GM12878 (cell line): ENCODE measurements around the gene CRYBA2. TPM values are rescaled to one million over a fixed set of nuclear protein-coding genes. Genes with fewer than 3 reads are reported as not detected.

Source experiments
- ATAC-seq: fragments of 200-7000 bp; cut with Tn5 transposase; 3 replicates; pipeline ENCODE4 v1.9.1; 2020; ENCODE audit warnings: mild to moderate bottlenecking, moderate library complexity
- BruUV-seq: library from RNA; stranded (reverse); fragments of 400-500 nt; replicated peaks from 2 replicates; lab custom pipeline; 2021; lab: Mats Ljungman, UMichigan
- CTCF ChIA-PET: fragments of 300-600 bp; sonication (Branson Sonifier 250); formaldehyde crosslinking; extraction: SDS; loops from one replicate; lab custom pipeline; 2021; ENCODE audit warnings: inconsistent platforms; lab: Yijun Ruan, JAX
- POLR2A ChIA-PET: fragments of 350-600 bp; formaldehyde crosslinking; extraction: SDS; loops from one replicate; lab custom pipeline; 2021; ENCODE audit warnings: inconsistent platforms; lab: Charles Lee
- RAD21 ChIA-PET: fragments of 300-600 bp; sonication (Branson Sonifier 250); formaldehyde crosslinking; loops from one replicate; lab custom pipeline; 2023; ENCODE audit warnings: antibody characterized with exemption; ENCODE audit not compliant: unreplicated experiment; lab: Charles Lee
- SMC1A ChIA-PET: fragments of 300-600 bp; sonication (Branson Sonifier 250); formaldehyde crosslinking; loops from one replicate; lab custom pipeline; 2023; ENCODE audit not compliant: unreplicated experiment, uncharacterized antibody; lab: Charles Lee
- DNase-seq: peaks from one replicate; pipeline ENCODE4 v3.0.0-alpha.2; 2011; ENCODE audit warnings: low read depth, low spot score
- FAIRE-seq: peaks from 3 replicates; lab custom pipeline; 2011; peaks lifted over from hg19 to GRCh38; lab: Jason Lieb, UNC
- H2AFZ ChIP-seq: 2 replicates; pipeline ENCODE4 v1.6.0; 2011; ENCODE audit warnings: low read depth, low read length, control low read depth; ENCODE audit not compliant: control insufficient read depth
- H3K27ac ChIP-seq: 2 replicates; pipeline ENCODE4 v1.5.1; 2011; ENCODE audit warnings: control low read depth; ENCODE audit not compliant: control insufficient read depth, insufficient read depth
- H3K27me3 ChIP-seq, 2 experiments: replicated peaks in 1 of 2; 2 replicates each; pipeline versions ENCODE4 v1.6.0 to v1.6.1; 2011; ENCODE audit warnings: low read length in 1 of 2; ENCODE audit not compliant: control insufficient read depth in 2 of 2, insufficient read depth in 2 of 2
- H3K36me3 ChIP-seq, 2 experiments: 2 replicates each; pipeline ENCODE4 v1.5.1; 2011; ENCODE audit warnings: low read length in 1 of 2; ENCODE audit not compliant: control insufficient read depth in 2 of 2, insufficient read depth in 2 of 2
- H3K4me1 ChIP-seq: 2 replicates; pipeline ENCODE4 v1.6.1; 2011; ENCODE audit warnings: mild to moderate bottlenecking, low read length, moderate library complexity, mixed read lengths; ENCODE audit not compliant: control insufficient read depth, insufficient read depth
- H3K4me2 ChIP-seq: 2 replicates; pipeline ENCODE4 v1.6.0; 2011; ENCODE audit warnings: control low read depth; ENCODE audit not compliant: control insufficient read depth, insufficient read depth
- H3K4me3 ChIP-seq: fragments of 200-600 bp; sonication (generic); 2 replicates; pipeline ENCODE4 v1.5.1; 2016
- H3K79me2 ChIP-seq: 2 replicates; pipeline ENCODE4 v1.6.0; 2011; ENCODE audit warnings: low read length; ENCODE audit not compliant: control insufficient read depth, insufficient read depth
- H3K9ac ChIP-seq: 2 replicates; pipeline ENCODE4 v1.8.0; 2011; ENCODE audit warnings: low read length, control low read depth, mixed read lengths; ENCODE audit not compliant: control insufficient read depth, insufficient read depth
- H3K9me3 ChIP-seq: replicated peaks from 3 replicates; pipeline ENCODE4 v1.5.1; 2011; ENCODE audit warnings: mild to moderate bottlenecking, low read length; ENCODE audit not compliant: control insufficient read depth, insufficient read depth
- H4K20me1 ChIP-seq: 2 replicates; pipeline ENCODE4 v1.6.0; 2011; ENCODE audit not compliant: control insufficient read depth, insufficient read depth
- ASH2L ChIP-seq: fragments of 300-600, 200-600 bp; sonication (generic); IDR thresholded peaks from 2 replicates; pipeline ENCODE4 v1.6.1; 2017; ENCODE audit warnings: low read depth, mild to moderate bottlenecking, borderline replicate concordance
- BHLHE40 ChIP-seq, 2 experiments: fragments of 450-650 bp in 1 of 2; IDR thresholded peaks; 2 replicates each; pipeline ENCODE4 v1.6.1; 2011 to 2017; ENCODE audit warnings: low read depth in 2 of 2, borderline replicate concordance in 1 of 2, improper control_type of control experiment in 1 of 2, low read length in 1 of 2, mild to moderate bottlenecking in 1 of 2
- ESRRA ChIP-seq: IDR thresholded peaks from 2 replicates; pipeline ENCODE4 v1.6.1; 2012; ENCODE audit warnings: mild to moderate bottlenecking, low read length, improper control_type of control experiment
- EZH2 ChIP-seq: IDR thresholded peaks from 2 replicates; pipeline ENCODE4 v1.6.1; 2012; ENCODE audit warnings: low read depth, mild to moderate bottlenecking, control low read depth, inconsistent platforms, low read length, borderline replicate concordance; ENCODE audit not compliant: control insufficient read depth
- FOXK2 ChIP-seq: fragments of 450-650 bp; IDR thresholded peaks from 2 replicates; pipeline ENCODE4 v1.6.1; 2017; ENCODE audit warnings: mild to moderate bottlenecking, moderate library complexity
- HDGF ChIP-seq: fragments of 450-650 bp; IDR thresholded peaks from 2 replicates; pipeline ENCODE4 v1.6.1; 2016; ENCODE audit warnings: antibody characterized with exemption
- NFIC ChIP-seq: IDR thresholded peaks from 2 replicates; pipeline ENCODE4 v1.6.1; 2012; ENCODE audit warnings: low read depth, mild to moderate bottlenecking, inconsistent platforms, low read length, moderate library complexity
- PAX5 ChIP-seq: IDR thresholded peaks from 2 replicates; pipeline ENCODE4 v1.6.1; 2011; ENCODE audit warnings: low read depth, low read length, borderline replicate concordance
- PAX8 ChIP-seq: fragments of 450-650 bp; IDR thresholded peaks from 2 replicates; pipeline ENCODE4 v1.6.1; 2017; ENCODE audit warnings: mild to moderate bottlenecking, moderate library complexity
- PBX3 ChIP-seq: IDR thresholded peaks from 2 replicates; pipeline ENCODE4 v1.6.1; 2011; ENCODE audit warnings: mild to moderate bottlenecking, low read depth, low read length, moderate library complexity; ENCODE audit not compliant: insufficient replicate concordance
- SMAD1 ChIP-seq: fragments of 450-650 bp; IDR thresholded peaks from 2 replicates; pipeline ENCODE4 v1.6.1; 2018; ENCODE audit warnings: mild to moderate bottlenecking, low read depth; ENCODE audit not compliant: partially characterized antibody
- SRF ChIP-seq, 2 experiments: IDR thresholded peaks; 2 replicates each; pipeline ENCODE4 v1.6.1; 2011; ENCODE audit warnings: low read depth in 2 of 2, low read length in 2 of 2, mild to moderate bottlenecking in 1 of 2, moderate library complexity in 1 of 2
- SUZ12 ChIP-seq: fragments of 200-600 bp; sonication (generic); IDR thresholded peaks from one replicate; pipeline ENCODE4 v1.6.1; 2018; ENCODE audit warnings: antibody characterized with exemption, mild to moderate bottlenecking; ENCODE audit not compliant: unreplicated experiment
- TAF1 ChIP-seq: IDR thresholded peaks from 2 replicates; pipeline ENCODE4 v1.6.1; 2011; ENCODE audit warnings: mild to moderate bottlenecking, low read depth, low read length, borderline replicate concordance
- TCF12 ChIP-seq: IDR thresholded peaks from 2 replicates; pipeline ENCODE4 v1.6.1; 2011; ENCODE audit warnings: low read depth, mild to moderate bottlenecking, low read length
- ZNF24 ChIP-seq: fragments of 450-650 bp; IDR thresholded peaks from 2 replicates; pipeline ENCODE4 v1.6.1; 2017; ENCODE audit warnings: antibody characterized with exemption, mild to moderate bottlenecking
- WGBS: methylation state at CpG from one replicate; pipeline ENCODE4 v1.1.6; 2016; ENCODE audit warnings: low lambda C conversion rate; ENCODE audit not compliant: insufficient replicate concordance, insufficient coverage; ENCODE audit errors: missing lambda C conversion rate; 5-methylcytosine and 5-hydroxymethylcytosine counted together
- in situ Hi-C: fragments of 300-500 bp; cut with MboI; formaldehyde crosslinking; loops from 9 replicates; pipeline ENCODE4 v1.14.3; 2018; ENCODE audit warnings: mixed read lengths
- intact Hi-C: fragments of 100-400 bp; cut with micrococcal nuclease; formaldehyde crosslinking; loops from one replicate; pipeline ENCODE4 v1.14.2; 2022; ENCODE audit not compliant: unreplicated experiment
- polyA plus RNA-seq, 11 experiments: library from polyadenylated mRNA; depleted of rRNA in 4 of 11; unstranded in 6 of 11; stranded (reverse) in 5 of 11; fragments of >200 nt; fragmentation: Nextera tagmentation in 4 of 11; fragmentation: Illumina TruSeq in 1 of 11; extraction: Ambion mirVana in 4 of 11; extraction: Trizol in 1 of 11; gene quantifications; 1 replicate in 1 of 11; 2 replicates in 10 of 11; pipeline versions ENCODE4 v1.2.1 to v1.2.3, GENCODE V29; 2011 to 2016; ENCODE audit warnings: inconsistent platforms in 2 of 11, missing spikeins in 2 of 11, low read depth in 1 of 11
- total RNA-seq, 4 experiments: library from RNA; depleted of rRNA in 3 of 4; stranded (reverse); fragments of >200 nt in 3 of 4; fragmentation: Illumina TruSeq in 1 of 4; extraction: Trizol in 1 of 4; gene quantifications; 2 replicates each; pipeline versions ENCODE4 v1.2.1 to v1.2.3, GENCODE V29; 2013 to 2021
- TF ChIP-seq, protein P1 (sequence below): IDR thresholded peaks from 2 replicates; pipeline ENCODE4 v1.6.1; 2012; ENCODE audit warnings: low read depth, low read length, improper control_type of control experiment
- TF ChIP-seq, protein P2 (sequence below): fragments of 450-650 bp; IDR thresholded peaks from 2 replicates; pipeline ENCODE4 v1.6.1; 2014; ENCODE audit warnings: mild to moderate bottlenecking
- TF ChIP-seq, protein P3 (sequence below): IDR thresholded peaks from 2 replicates; pipeline ENCODE4 v1.6.1; 2012; ENCODE audit warnings: low read depth, low read length, improper control_type of control experiment

Gene CRYBA2
- total and polyA plus RNA-seq, 10 of the 15 experiments (the other 5 are each of a cell fraction or from before 2014, with no cell fraction given) = not detected

GRCh38 chr2:219003979-219004378, 10.8 kb upstream of the CRYBA2 start:
- Histone ChIP-seq H3K4me1 (no peaks in the 10 kb centered on the region), H3K27me3 (peaks cover 9 to 19% of the 10 kb centered on the region in 2 experiments), H3K79me2 (no peaks in the 10 kb centered on the region), H3K36me3 (no peaks in the 10 kb centered on the region), H3K27ac (no peak overlapping the region), H2AFZ (no peak overlapping the region), H3K4me2 (no peak overlapping the region), H4K20me1 (no peaks in the 10 kb centered on the region), H3K9me3 (no peaks in the 10 kb centered on the region), H3K9ac (no peak overlapping the region), H3K4me3 (no peak overlapping the region)
- FAIRE-seq (no peak), DNase-seq (no peak), ATAC-seq (no peak)
- CTCF ChIA-PET = no interaction called here
- BruUV-seq = no TSS peak
- TF ChIP-seq, protein P1, sequence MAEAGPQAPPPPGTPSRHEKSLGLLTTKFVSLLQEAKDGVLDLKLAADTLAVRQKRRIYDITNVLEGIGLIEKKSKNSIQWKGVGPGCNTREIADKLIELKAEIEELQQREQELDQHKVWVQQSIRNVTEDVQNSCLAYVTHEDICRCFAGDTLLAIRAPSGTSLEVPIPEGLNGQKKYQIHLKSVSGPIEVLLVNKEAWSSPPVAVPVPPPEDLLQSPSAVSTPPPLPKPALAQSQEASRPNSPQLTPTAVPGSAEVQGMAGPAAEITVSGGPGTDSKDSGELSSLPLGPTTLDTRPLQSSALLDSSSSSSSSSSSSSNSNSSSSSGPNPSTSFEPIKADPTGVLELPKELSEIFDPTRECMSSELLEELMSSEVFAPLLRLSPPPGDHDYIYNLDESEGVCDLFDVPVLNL = no peak
- no peak for TF ChIP-seq PBX3
- TF ChIP-seq, protein P2, sequence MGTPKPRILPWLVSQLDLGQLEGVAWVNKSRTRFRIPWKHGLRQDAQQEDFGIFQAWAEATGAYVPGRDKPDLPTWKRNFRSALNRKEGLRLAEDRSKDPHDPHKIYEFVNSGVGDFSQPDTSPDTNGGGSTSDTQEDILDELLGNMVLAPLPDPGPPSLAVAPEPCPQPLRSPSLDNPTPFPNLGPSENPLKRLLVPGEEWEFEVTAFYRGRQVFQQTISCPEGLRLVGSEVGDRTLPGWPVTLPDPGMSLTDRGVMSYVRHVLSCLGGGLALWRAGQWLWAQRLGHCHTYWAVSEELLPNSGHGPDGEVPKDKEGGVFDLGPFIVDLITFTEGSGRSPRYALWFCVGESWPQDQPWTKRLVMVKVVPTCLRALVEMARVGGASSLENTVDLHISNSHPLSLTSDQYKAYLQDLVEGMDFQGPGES = no peak
- TF ChIP-seq, protein P3, sequence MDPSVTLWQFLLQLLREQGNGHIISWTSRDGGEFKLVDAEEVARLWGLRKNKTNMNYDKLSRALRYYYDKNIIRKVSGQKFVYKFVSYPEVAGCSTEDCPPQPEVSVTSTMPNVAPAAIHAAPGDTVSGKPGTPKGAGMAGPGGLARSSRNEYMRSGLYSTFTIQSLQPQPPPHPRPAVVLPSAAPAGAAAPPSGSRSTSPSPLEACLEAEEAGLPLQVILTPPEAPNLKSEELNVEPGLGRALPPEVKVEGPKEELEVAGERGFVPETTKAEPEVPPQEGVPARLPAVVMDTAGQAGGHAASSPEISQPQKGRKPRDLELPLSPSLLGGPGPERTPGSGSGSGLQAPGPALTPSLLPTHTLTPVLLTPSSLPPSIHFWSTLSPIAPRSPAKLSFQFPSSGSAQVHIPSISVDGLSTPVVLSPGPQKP = no peak
- no peak for TF ChIP-seq TCF12
- TF ChIP-seq PAX5 = no peak
- TF ChIP-seq SMAD1 = no peak
- TF ChIP-seq NFIC = no peak
- TF ChIP-seq HDGF = no peak
- no peak for TF ChIP-seq SRF (IDR thresholded peaks at IDR 0.05; ENCODE audit: low read depth in 2 of 2, low read length in 2 of 2)
- no peak for TF ChIP-seq FOXK2
- TF ChIP-seq TAF1 = no peak
- no peak for TF ChIP-seq BHLHE40 (IDR thresholded peaks at IDR 0.05; ENCODE audit: borderline replicate concordance in 1 of 2, low read depth in 2 of 2, low read length in 1 of 2)
- no peak for TF ChIP-seq PAX8
- TF ChIP-seq ESRRA = no peak
- TF ChIP-seq ZNF24 = no peak
- TF ChIP-seq ASH2L = no peak
- TF ChIP-seq EZH2 = no peak
- no peak for TF ChIP-seq SUZ12
- POLR2A ChIA-PET = no interaction called here
- 0% methylated on average over 1 of the region's 3 CpGs for WGBS
- in situ Hi-C loops (no loop called here), intact Hi-C loops (loop anchor here (2.0 kb wide), 1 partner anchor 151 kb away; no protein-coding TSS in a partner anchor)
- SMC1A ChIA-PET = no interaction called here
- RAD21 ChIA-PET = no interaction called here
